AG09309 (cell line): ENCODE results near the gene C7orf57.

Experiments
- DNase-seq: peaks from one replicate; pipeline ENCODE4 v3.0.0-alpha.2; 2010; ENCODE audit warnings: low read depth
- H3K4me3 ChIP-seq: 2 replicates; pipeline ENCODE4 v1.5.1; 2011; ENCODE audit warnings: mild to moderate bottlenecking, low read depth, low read length, moderate library complexity; ENCODE audit not compliant: control insufficient read depth
- TF ChIP-seq, protein P1 (sequence below): IDR thresholded peaks from 2 replicates; pipeline ENCODE4 v1.5.1; 2011; ENCODE audit warnings: mild to moderate bottlenecking, low read depth, low read length, inconsistent platforms; ENCODE audit not compliant: insufficient read depth, control insufficient read depth; ENCODE audit errors: missing control alignments

C7orf57 gene

DNA sequence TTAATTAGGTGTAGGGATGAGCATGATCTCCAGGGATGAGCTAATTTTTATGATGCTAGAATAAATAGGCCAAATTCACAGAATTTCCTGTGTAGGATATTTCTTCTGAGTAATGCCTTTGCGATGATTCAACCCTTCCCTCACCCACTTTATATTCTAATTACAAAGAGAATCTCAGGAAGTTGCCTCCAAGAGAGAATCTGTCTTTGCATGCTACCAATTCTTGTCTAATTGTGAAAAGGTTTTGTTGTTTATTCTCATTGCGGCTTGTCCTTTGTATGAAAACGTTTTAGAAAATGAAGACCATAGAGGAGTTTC, 6.3 kb downstream of the C7orf57 start:
- no peak overlapping the region for H3K4me3 ChIP-seq
- TF ChIP-seq, protein P1, sequence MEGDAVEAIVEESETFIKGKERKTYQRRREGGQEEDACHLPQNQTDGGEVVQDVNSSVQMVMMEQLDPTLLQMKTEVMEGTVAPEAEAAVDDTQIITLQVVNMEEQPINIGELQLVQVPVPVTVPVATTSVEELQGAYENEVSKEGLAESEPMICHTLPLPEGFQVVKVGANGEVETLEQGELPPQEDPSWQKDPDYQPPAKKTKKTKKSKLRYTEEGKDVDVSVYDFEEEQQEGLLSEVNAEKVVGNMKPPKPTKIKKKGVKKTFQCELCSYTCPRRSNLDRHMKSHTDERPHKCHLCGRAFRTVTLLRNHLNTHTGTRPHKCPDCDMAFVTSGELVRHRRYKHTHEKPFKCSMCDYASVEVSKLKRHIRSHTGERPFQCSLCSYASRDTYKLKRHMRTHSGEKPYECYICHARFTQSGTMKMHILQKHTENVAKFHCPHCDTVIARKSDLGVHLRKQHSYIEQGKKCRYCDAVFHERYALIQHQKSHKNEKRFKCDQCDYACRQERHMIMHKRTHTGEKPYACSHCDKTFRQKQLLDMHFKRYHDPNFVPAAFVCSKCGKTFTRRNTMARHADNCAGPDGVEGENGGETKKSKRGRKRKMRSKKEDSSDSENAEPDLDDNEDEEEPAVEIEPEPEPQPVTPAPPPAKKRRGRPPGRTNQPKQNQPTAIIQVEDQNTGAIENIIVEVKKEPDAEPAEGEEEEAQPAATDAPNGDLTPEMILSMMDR, result no peak
- DNase-seq, result no peak

DNA sequence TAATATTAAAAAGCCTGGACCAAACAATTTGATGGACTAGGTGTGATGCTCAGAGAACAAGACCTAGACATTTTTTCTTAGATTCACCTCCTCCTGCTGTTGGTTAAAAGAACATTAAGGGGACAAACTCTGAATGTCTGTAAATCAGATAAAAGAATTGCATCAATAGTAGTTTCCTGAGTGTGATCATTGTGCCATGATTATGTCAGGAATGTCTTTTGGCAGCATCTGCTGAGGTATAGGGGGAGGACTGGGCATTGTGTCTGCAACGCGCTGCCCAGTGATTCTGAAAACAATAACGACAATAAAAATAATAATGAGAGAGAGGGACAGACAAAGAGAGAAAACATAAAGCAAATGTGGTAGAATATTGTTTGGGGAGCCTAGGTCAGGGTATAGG, 6.9 kb downstream of the C7orf57 start:
- TF ChIP-seq, protein P1, result no peak
- no peak overlapping the region for H3K4me3 ChIP-seq
- no peak for DNase-seq

DNA sequence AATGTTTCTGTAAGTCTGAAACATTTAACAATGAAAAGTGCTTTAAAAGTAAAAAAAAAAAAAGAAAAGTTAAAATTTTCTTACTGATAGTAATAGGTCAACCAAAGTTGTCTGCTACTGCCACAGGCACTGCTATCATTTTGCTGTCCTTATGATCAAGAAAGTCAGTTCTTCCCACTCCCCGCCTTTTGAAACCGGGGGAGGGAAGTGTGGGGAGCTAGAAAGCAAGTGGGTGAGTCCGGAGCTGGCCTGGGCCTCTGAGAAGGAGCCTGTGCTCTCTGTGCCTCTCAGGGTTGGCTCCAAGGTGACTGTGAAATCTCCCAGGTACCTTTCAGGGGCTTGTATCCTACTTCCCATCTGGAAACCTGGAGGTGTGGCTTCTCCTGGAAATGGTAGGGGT, 7.3 kb downstream of the C7orf57 start:
- DNase-seq, result no peak
- H3K4me3 ChIP-seq, result no peak overlapping the region
- TF ChIP-seq, protein P1, result no peak

DNA sequence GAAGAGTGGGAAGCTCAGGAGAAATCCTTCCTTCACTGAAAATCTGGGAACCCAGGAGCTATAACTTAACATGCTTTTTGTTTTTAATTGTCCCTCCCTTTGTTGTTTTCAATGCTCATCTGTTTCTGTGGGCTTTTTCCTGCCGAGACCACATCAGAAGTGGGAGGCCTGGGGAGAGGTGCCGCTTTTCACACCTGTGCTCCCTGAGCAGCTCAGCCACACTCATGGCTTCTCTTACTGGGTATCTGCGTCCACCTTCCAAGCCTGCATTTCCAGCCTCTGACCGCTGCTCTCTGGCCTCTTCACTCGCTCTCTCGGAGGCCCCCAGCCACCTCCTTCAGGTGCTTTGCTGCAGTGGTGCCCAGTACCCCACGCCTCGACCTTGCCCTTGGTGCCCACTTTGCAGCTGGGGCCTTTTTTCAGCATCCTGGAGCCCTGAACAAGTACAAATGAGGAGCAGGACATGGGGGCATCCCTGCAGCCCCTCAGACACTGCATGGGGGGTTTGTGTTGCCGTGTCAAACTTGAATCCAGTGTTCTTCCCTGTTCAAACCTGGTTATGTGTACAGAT, 9.9 kb downstream of the C7orf57 start:
- TF ChIP-seq, protein P1, result no peak
- H3K4me3 ChIP-seq, result no peak overlapping the region
- DNase-seq, result no peak

DNA sequence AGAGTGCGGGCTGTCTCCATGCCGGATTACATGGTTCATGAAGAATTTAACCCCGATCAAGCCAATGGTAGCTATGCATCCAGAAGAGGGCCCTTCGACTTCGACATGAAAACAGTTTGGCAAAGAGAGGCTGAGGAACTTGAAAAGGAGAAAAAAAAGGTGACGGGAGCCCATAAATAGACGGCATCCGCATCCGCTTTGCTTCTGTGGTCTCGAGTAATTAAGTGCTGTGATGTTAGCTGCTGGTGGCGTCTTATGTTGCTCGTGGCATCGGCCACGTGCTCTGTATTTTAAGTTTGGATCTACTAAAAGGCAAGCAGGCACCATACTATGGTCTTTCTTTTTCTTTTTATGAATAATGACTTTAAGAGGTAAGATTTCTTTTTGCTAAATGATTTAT, 11.1 kb downstream of the C7orf57 start:
- TF ChIP-seq, protein P1, result no peak
- DNase-seq, result no peak
- no peak overlapping the region for H3K4me3 ChIP-seq

DNA sequence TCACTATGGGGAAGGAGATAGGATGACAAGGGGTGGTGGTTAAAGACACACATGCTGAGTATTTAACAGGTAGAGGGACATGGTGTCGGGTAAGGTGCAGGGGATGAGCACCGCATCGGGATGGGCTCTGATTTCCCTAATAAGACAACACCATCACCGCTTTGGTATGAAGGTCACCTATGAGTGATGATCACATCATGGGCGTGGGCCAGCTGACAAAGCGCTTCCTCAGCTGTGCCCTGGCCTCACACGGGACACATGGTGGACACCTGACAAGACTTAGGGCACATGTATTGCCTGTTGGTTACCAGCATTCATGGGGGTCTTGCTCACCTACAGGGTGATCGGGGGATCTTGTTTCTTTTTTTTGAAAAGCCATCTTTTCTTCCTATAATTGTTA, 12.8 kb downstream of the C7orf57 start:
- DNase-seq, result no peak
- TF ChIP-seq, protein P1, result no peak
- H3K4me3 ChIP-seq, result no peak overlapping the region

DNA sequence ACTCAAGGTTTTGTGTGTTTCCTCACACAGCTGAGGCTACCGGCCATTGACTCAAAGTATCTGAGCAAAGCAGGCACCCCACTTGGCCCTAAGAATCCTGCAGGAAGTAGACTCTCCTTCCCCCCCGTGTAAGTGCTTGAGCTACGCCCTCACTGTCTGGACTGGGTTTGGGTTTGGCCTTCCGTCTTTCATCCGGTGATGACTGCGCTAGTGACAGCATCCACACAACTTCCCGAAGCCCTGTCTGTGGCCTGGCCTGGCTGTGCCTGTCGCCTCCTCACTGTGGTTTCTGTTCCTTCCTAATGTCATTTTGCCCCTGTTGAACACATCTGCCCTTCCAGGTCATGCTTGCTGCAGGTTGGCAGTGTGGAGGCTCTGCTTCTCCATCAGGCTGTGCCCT, 14.5 kb downstream of the C7orf57 start:
- TF ChIP-seq, protein P1, result no peak

More for the DNA sequence above, 14.5 kb downstream of the C7orf57 start:
- no peak overlapping the region for H3K4me3 ChIP-seq
- no peak for DNase-seq
